ENCODE results near the gene ADISSP. TPM values are rescaled to one million over a fixed set of nuclear protein-coding genes. Genes with fewer than 3 reads are reported as not detected.

Gene ADISSP
- total and polyA plus RNA-seq, 2 of the 13 experiments (the other 11 are each of a cell fraction or from before 2014, with no cell fraction given): 38.3 to 90.6 TPM

- TF ChIP-seq HNF4G (IDR thresholded peaks at IDR 0.05; ENCODE audit: borderline replicate concordance, low read depth, low read length): 0 out of 2 replicates have a peak, but pooled peaks have one; percentile 18
- TF ChIP-seq HNF4G (CRISPR knock-in tag; IDR thresholded peaks at IDR 0.05; ENCODE audit: borderline replicate concordance, low read depth): no peak; the same call in 1 of the 2 replicates
- peak; percentile 89 for TF ChIP-seq HOXA3 (CRISPR knock-in tag; IDR thresholded peaks at IDR 0.05)
- peak; percentile 58 for TF ChIP-seq TEAD3 (CRISPR knock-in tag; optimal IDR thresholded peaks at IDR 0.05; ENCODE audit: borderline replicate concordance)
- TF ChIP-seq AGO1 (IDR thresholded peaks at IDR 0.05; ENCODE audit: low read depth, low read length, poor library complexity, severe bottlenecking): peak; percentile 90
- TF ChIP-seq ZNF121 (CRISPR knock-in tag; IDR thresholded peaks at IDR 0.05): no peak
- peak; percentile 73; the same call in 1 of the 2 replicates for TF ChIP-seq ZNF552 (CRISPR knock-in tag; IDR thresholded peaks at IDR 0.05; ENCODE audit: borderline replicate concordance)
- TF ChIP-seq SCMH1 (CRISPR knock-in tag; IDR thresholded peaks at IDR 0.05; ENCODE audit: borderline replicate concordance): no peak
- TF ChIP-seq ZNF790 (CRISPR knock-in tag; IDR thresholded peaks at IDR 0.05; ENCODE audit: borderline replicate concordance): peak; percentile 55; the same call in 1 of the 2 replicates
- no peak for TF ChIP-seq PREB (CRISPR knock-in tag; IDR thresholded peaks at IDR 0.05)
- TF ChIP-seq ZNF550 (CRISPR knock-in tag; IDR thresholded peaks at IDR 0.05; ENCODE audit: borderline replicate concordance): peak; percentile 42; the same call in 1 of the 2 replicates
- 0 out of 2 replicates have a peak, but pooled peaks have one; percentile 13 for TF ChIP-seq ZNF180 (CRISPR knock-in tag; IDR thresholded peaks at IDR 0.05; ENCODE audit: borderline replicate concordance, low read depth)
- peak; percentile 30 for TF ChIP-seq SRSF4 (IDR thresholded peaks at IDR 0.05; ENCODE audit: low read depth, low read length, poor library complexity, severe bottlenecking)
- TF ChIP-seq HNRNPLL (IDR thresholded peaks at IDR 0.05; ENCODE audit: low read depth, low read length, poor library complexity, severe bottlenecking): peak; percentile 65
- TF ChIP-seq, protein P1, sequence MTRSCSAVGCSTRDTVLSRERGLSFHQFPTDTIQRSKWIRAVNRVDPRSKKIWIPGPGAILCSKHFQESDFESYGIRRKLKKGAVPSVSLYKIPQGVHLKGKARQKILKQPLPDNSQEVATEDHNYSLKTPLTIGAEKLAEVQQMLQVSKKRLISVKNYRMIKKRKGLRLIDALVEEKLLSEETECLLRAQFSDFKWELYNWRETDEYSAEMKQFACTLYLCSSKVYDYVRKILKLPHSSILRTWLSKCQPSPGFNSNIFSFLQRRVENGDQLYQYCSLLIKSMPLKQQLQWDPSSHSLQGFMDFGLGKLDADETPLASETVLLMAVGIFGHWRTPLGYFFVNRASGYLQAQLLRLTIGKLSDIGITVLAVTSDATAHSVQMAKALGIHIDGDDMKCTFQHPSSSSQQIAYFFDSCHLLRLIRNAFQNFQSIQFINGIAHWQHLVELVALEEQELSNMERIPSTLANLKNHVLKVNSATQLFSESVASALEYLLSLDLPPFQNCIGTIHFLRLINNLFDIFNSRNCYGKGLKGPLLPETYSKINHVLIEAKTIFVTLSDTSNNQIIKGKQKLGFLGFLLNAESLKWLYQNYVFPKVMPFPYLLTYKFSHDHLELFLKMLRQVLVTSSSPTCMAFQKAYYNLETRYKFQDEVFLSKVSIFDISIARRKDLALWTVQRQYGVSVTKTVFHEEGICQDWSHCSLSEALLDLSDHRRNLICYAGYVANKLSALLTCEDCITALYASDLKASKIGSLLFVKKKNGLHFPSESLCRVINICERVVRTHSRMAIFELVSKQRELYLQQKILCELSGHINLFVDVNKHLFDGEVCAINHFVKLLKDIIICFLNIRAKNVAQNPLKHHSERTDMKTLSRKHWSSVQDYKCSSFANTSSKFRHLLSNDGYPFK (CRISPR knock-in tag; IDR thresholded peaks at IDR 0.05; ENCODE audit: borderline replicate concordance): peak; percentile 69
- TF ChIP-seq XBP1 (CRISPR knock-in tag; IDR thresholded peaks at IDR 0.05): no peak
- TF ChIP-seq ZNF280D (CRISPR knock-in tag; IDR thresholded peaks at IDR 0.05): 0 out of 2 replicates have a peak, but pooled peaks have one; percentile 66
- TF ChIP-seq ZNF451 (CRISPR knock-in tag; IDR thresholded peaks at IDR 0.05): peak; percentile 79
- TF ChIP-seq ZNF670 (CRISPR knock-in tag; IDR thresholded peaks at IDR 0.05; ENCODE audit: borderline replicate concordance): peak; percentile 37; the same call in 1 of the 2 replicates
Observed at GRCh38 chr20:3749689-3750531, 17.6 kb downstream of the ADISSP start (continued).

Data from HepG2 (cell line).